ENCODE measurements around the gene PRRX1. TPM values are rescaled to one million over a fixed set of nuclear protein-coding genes. Genes with fewer than 3 reads are reported as not detected.

PRRX1 gene
- total and polyA plus RNA-seq, 9 donors = 31.2 to 80.3 (median 60.8) TPM

DNA sequence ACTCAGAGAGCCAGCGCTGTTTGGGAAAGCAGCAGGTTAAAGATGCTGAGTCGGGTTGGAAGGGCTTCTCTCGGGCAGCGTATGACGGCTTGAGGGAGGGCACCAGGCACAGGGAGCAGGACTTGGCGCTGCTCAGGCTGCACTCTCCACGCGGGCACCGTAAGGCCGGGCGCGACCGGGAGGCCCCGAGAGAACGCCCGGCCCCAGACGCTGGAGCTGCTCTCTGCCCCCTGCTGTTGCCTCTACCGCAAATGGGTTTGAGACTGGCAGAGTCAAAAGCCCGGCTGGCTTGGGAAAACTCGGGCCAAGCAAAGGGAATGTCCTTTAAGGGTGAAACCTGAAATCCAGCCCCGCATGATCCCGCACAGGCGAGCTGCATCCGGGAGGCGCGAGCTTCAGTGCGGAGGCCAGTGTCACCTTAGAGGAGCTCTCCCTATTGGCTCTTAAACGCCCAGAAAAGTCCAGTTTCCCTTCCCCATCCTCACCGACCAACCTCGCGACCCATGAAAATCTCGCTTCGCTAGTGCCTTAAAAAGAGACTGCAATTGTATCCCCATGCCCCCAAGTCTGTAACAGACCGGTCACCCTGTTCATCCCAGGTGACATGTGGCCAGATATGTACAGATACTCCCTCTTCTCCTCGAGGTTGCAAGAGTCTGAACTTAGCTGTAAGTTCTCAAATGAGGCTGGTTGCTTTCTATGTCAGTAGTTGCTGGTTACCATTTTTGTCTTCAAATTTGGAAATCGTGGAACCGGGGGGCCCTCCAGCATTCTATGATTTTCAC, 1.1 kb downstream of the PRRX1 start:
- no peaks in the 10 kb centered on the region for H3K36me3 ChIP-seq
- H3K27me3 ChIP-seq = no peaks in the 10 kb centered on the region
- TF ChIP-seq POLR2A (IDR thresholded peaks at IDR 0.05) (peak; percentile 24), CTCF (IDR thresholded peaks at IDR 0.05) (peak in 1 of 3 donors; percentile 37), EP300 (IDR thresholded peaks at IDR 0.05) (no peak)
- H3K9me3 ChIP-seq = no peaks in the 10 kb centered on the region
- DNase-seq = peak in 4 of 5 donors; percentile 48 to 64 (median 58)
- intact Hi-C loops (cut with DNase I) = loop anchor here in 3 of 4 donors (2.0 to 10.0 kb wide), 6 partner anchors 80 to 450 kb away; partner anchors contain the start of gene GORAB (in 1 of the 3)
- peaks cover 2% of the 10 kb centered on the region for H3K4me1 ChIP-seq (ENCODE audit: insufficient read depth)
- WGBS, 3 donors = 9 to 18% (median 15%) methylated on average over 36 to 37 of the region's 37 CpGs
- peak overlapping the region; percentile 78 for H3K4me3 ChIP-seq
- peak overlapping the region; percentile 85 to 97 for H3K27ac ChIP-seq

DNA sequence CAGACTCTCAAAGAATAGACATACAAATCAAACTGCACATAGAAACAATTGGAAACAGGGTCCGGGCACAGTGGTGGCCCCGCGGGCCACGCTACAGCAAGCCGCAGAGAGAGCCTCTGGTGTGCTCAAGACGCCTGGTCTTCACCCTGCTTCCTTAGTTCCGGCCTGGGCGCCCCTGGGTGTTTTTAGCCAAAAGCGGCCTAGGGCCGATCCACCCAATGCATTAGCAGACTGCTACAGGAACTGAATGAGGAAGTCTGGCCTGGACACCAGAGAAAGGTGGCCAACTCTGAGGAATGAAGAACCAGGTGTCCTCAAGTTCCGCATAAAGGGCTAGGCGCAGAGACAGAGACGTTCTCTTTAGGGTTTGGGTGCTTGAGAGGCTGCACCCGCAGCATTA, 1.7 kb downstream of the PRRX1 start:
- DNase-seq = peak in 3 of 5 donors; percentile 31 to 39 (median 31)
- no peak for TF ChIP-seq EP300 (IDR thresholded peaks at IDR 0.05)
- TF ChIP-seq CTCF (IDR thresholded peaks at IDR 0.05) = no peak
- no peak for TF ChIP-seq POLR2A (IDR thresholded peaks at IDR 0.05)
- Histone ChIP-seq H3K9me3 (no peaks in the 10 kb centered on the region), H3K36me3 (no peaks in the 10 kb centered on the region), H3K27ac (peak overlapping the region in 1 of 2 donors; percentile 85), H3K4me1 (ENCODE audit: insufficient read depth) (peaks cover 2% of the 10 kb centered on the region), H3K4me3 (peak overlapping the region; percentile 78), H3K27me3 (no peaks in the 10 kb centered on the region)
- WGBS, 3 donors = 61 to 94% (median 92%) methylated on average over 14 of the region's 14 CpGs
- intact Hi-C loops (cut with DNase I) = loop anchor here in 3 of 4 donors (2.0 to 10.0 kb wide), 4 partner anchors 81 to 451 kb away; no protein-coding TSS in a partner anchor

DNA sequence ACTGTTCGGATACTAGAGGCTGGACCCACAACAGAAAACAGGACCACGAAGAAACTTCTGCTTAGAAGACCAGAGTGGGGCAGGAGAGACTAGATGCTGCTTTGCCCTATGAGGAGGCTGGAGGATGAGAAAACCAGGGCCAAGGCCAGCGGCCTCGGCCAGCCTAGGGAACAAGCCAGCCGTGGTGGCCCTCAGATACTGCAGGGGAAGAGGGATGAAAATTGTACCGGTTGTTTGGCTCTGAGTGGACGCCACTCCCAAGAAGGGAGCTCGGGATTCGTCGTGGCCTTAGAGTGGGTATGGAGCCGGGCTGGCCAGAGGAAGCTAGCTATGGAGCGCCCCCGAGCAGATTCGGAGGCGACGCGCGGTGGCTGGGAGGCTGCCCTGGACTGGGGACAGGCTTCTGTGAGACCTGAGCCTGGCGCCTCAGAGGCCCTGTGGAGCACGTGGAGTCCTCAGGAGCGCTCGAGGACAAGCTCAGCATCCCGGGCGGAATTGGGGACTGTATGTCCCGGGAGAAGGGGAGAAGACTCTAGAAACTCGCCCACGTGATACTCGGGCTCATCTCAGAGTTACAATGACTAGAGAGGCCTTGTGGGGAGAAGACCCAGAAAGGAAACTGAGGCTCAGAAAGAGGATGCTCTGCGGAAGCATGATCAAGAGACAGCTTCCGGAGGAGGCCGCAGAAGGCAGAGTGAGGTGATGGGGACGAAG, 2.8 kb downstream of the PRRX1 start:
- H3K27me3 ChIP-seq = no peaks in the 10 kb centered on the region
- TF ChIP-seq EP300 (IDR thresholded peaks at IDR 0.05) = no peak
- H3K4me3 ChIP-seq = peak overlapping the region; percentile 78
- H3K36me3 ChIP-seq = no peaks in the 10 kb centered on the region
- H3K27ac ChIP-seq = no peak overlapping the region
- DNase-seq = peak in 3 of 5 donors; percentile 24 to 34 (median 29)
- H3K9me3 ChIP-seq = no peaks in the 10 kb centered on the region
- intact Hi-C loops (cut with DNase I) = loop anchor here in 3 of 4 donors (10.0 kb wide), 3 partner anchors 82 to 452 kb away; no protein-coding TSS in a partner anchor
- peaks cover 2% of the 10 kb centered on the region for H3K4me1 ChIP-seq (ENCODE audit: insufficient read depth)
- WGBS, 3 donors = 61 to 89% (median 87%) methylated on average over 32 of the region's 32 CpGs

DNA sequence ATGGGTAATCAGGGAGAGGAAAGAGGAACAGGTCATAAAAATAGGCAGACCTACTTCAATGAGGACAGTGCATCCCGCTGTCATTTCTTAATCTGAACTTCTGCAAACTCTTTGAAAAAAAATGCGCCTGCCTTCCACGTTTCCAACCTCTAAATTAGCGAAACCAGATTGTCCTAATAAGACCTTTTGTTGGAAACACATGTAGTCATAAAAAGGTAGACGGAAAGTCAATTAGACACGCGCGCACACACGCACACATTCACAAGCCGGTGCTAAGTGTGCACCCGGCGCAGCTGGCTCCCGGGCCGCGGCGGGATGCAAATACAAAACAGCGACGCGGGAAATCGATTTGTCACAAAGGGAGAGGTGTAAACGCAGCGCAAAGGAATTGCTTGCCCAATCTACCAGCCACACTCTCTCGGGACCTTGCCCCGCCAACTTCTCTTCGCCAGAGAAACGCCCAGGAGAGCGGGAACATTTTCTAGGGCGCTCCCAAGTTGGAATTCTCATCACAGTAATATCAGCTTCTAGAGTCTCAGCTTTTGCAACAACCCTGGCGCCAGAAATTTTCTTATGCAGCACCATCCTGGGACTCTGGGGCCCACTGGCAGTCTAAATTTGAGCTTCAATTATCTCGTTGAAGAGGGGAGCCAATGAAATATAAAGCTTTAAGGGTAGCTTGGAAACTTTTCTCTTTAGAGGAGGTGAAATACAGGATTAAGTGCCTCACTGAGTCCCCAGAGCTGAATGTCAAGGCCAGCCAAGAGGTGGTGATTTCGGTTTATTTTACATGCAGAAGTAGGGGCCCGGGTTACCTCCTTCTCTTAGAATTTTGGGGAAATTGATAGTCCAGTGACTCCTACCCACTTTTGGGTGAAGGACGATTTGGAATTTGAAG, 4.5 kb downstream of the PRRX1 start:
- H3K4me3 ChIP-seq = peak overlapping the region; percentile 21
- H3K36me3 ChIP-seq = no peaks in the 10 kb centered on the region
- peak in 1 of 5 donors; percentile 19 for DNase-seq

More for the DNA sequence above, 4.5 kb downstream of the PRRX1 start:
- no peak overlapping the region for H3K27ac ChIP-seq
- no peaks in the 10 kb centered on the region for H3K9me3 ChIP-seq
- peaks cover 2% of the 10 kb centered on the region for H3K4me1 ChIP-seq (ENCODE audit: insufficient read depth)
- 39 to 71% (median 67%) methylated on average over 33 of the region's 33 CpGs for WGBS, 3 donors
- intact Hi-C loops (cut with DNase I) = loop anchor here in 3 of 4 donors (10.0 kb wide), 3 partner anchors 84 to 454 kb away; no protein-coding TSS in a partner anchor
- no peak for TF ChIP-seq CTCF (IDR thresholded peaks at IDR 0.05)
- no peak for TF ChIP-seq POLR2A (IDR thresholded peaks at IDR 0.05)
- no peaks in the 10 kb centered on the region for H3K27me3 ChIP-seq

Measured in ovary (tissue), 9 donors.